IPS DF 6.9 (cell line): ENCODE measurements around the gene SERPINI1.

Experiments
- DNase-seq: peaks from one replicate; pipeline ENCODE4 v3.0.0-alpha.2; 2013; ENCODE audit warnings: low read depth, low spot score
- H3K27ac ChIP-seq: one replicate; pipeline ENCODE4 v1.5.1; 2013; ENCODE audit warnings: low read length, control low read depth
- H3K27me3 ChIP-seq: 2 replicates; pipeline ENCODE4 v1.6.1; 2013; ENCODE audit warnings: mild to moderate bottlenecking, low read length; ENCODE audit not compliant: control insufficient read depth, insufficient read depth
- H3K36me3 ChIP-seq: 2 replicates; pipeline ENCODE4 v1.6.1; 2013; ENCODE audit warnings: low read length; ENCODE audit not compliant: control insufficient read depth, insufficient read depth
- H3K4me1 ChIP-seq: 2 replicates; pipeline ENCODE4 v1.6.1; 2013; ENCODE audit warnings: low read length; ENCODE audit not compliant: control insufficient read depth, insufficient read depth
- H3K4me3 ChIP-seq: 2 replicates; pipeline ENCODE4 v1.5.1; 2013; ENCODE audit warnings: mild to moderate bottlenecking, low read length
- H3K9me3 ChIP-seq: 2 replicates; pipeline ENCODE4 v1.6.1; 2013; ENCODE audit warnings: low read length, inconsistent platforms; ENCODE audit not compliant: control insufficient read depth, insufficient read depth
- WGBS: extraction: QIAGEN DNeasy Blood & Tissue Kit; methylation state at CpG from one replicate; pipeline ENCODE4 v1.1.7; 2013; ENCODE audit warnings: mixed read lengths, missing lambda C conversion rate; ENCODE audit not compliant: insufficient read length, insufficient coverage; 5-methylcytosine and 5-hydroxymethylcytosine counted together

Gene SERPINI1

GRCh38 chr3:167733961-167734497 is 1.5 kb upstream of the SERPINI1 start:
- no CpG with 5 or more reads among the region's 12 CpGs for WGBS
- no peak for DNase-seq
- Histone ChIP-seq H3K4me1 (no peaks in the 10 kb centered on the region), H3K36me3 (no peaks in the 10 kb centered on the region), H3K27ac (no peak overlapping the region), H3K27me3 (no peaks in the 10 kb centered on the region), H3K9me3 (no peaks in the 10 kb centered on the region), H3K4me3 (peak overlapping the region; percentile 84; the same call in 1 of the 2 replicates)

- H3K9me3 ChIP-seq, result no peaks in the 10 kb centered on the region
- H3K4me1 ChIP-seq, result no peaks in the 10 kb centered on the region
- peak; percentile 96 for DNase-seq
- no peak within 1 kb of the TSS for H3K27ac ChIP-seq
- WGBS, result no CpG with 5 or more reads among the region's 49 CpGs
- no peaks in the 10 kb centered on the region for H3K36me3 ChIP-seq
- no peaks in the 10 kb centered on the region for H3K27me3 ChIP-seq
- peak within 1 kb of the TSS; percentile 84 for H3K4me3 ChIP-seq
These were observed 856 bp upstream of the SERPINI1 start, which contains the start of gene PDCD10 for GRCh38 chr3:167734498-167735232. PDCD10 (minus strand) TSS chr3:167734892; CDS start chr3:167720157, 14,735 bp downstream.

GRCh38 chr3:167736264-167736787 is 805 bp downstream of the SERPINI1 start:
- Histone ChIP-seq H3K4me1 (no peaks in the 10 kb centered on the region), H3K27me3 (no peaks in the 10 kb centered on the region), H3K4me3 (peak overlapping the region; percentile 80; the same call in 1 of the 2 replicates), H3K36me3 (no peaks in the 10 kb centered on the region), H3K9me3 (no peaks in the 10 kb centered on the region), H3K27ac (no peak overlapping the region)
- no peak for DNase-seq
- no CpG with 5 or more reads among the region's 7 CpGs for WGBS

GRCh38 chr3:167736997-167737396 is 1.5 kb downstream of the SERPINI1 start:
- Histone ChIP-seq H3K4me3 (no peak overlapping the region), H3K36me3 (no peaks in the 10 kb centered on the region), H3K27ac (no peak overlapping the region), H3K4me1 (no peaks in the 10 kb centered on the region), H3K9me3 (no peaks in the 10 kb centered on the region), H3K27me3 (no peaks in the 10 kb centered on the region)
- DNase-seq, result no peak
- WGBS, result no CpG with 5 or more reads among the region's 2 CpGs

- Histone ChIP-seq H3K27me3 (no peaks in the 10 kb centered on the region), H3K27ac (no peak overlapping the region), H3K36me3 (no peaks in the 10 kb centered on the region), H3K4me3 (no peak overlapping the region), H3K9me3 (no peaks in the 10 kb centered on the region), H3K4me1 (no peaks in the 10 kb centered on the region)
- no peak for DNase-seq
- WGBS, result no CpG with 5 or more reads among the region's 2 CpGs
These were observed 2.5 kb downstream of the SERPINI1 start for GRCh38 chr3:167738037-167738436.

- WGBS, result no CpG with 5 or more reads among the region's 4 CpGs
- no peaks in the 10 kb centered on the region for H3K27me3 ChIP-seq
- no peak overlapping the region for H3K27ac ChIP-seq
- H3K36me3 ChIP-seq, result no peaks in the 10 kb centered on the region
- no peak for DNase-seq
- H3K4me3 ChIP-seq, result no peak overlapping the region
- H3K4me1 ChIP-seq, result no peaks in the 10 kb centered on the region
- H3K9me3 ChIP-seq, result no peaks in the 10 kb centered on the region
These were observed 3.8 kb downstream of the SERPINI1 start for GRCh38 chr3:167739190-167739810.

GRCh38 chr3:167740961-167741587 is 5.6 kb downstream of the SERPINI1 start:
- Histone ChIP-seq H3K27ac (no peak overlapping the region), H3K36me3 (no peaks in the 10 kb centered on the region), H3K27me3 (no peaks in the 10 kb centered on the region), H3K4me1 (no peaks in the 10 kb centered on the region), H3K9me3 (no peaks in the 10 kb centered on the region), H3K4me3 (no peak overlapping the region)
- no CpG with 5 or more reads among the region's 2 CpGs for WGBS
- DNase-seq, result no peak

GRCh38 chr3:167742338-167742737 is 6.8 kb downstream of the SERPINI1 start:
- Histone ChIP-seq H3K4me3 (no peak overlapping the region), H3K9me3 (no peaks in the 10 kb centered on the region), H3K36me3 (no peaks in the 10 kb centered on the region), H3K4me1 (no peaks in the 10 kb centered on the region), H3K27me3 (no peaks in the 10 kb centered on the region), H3K27ac (no peak overlapping the region)
- no CpG with 5 or more reads among the region's 2 CpGs for WGBS
- DNase-seq, result no peak

GRCh38 chr3:167743799-167744198 is 8.3 kb downstream of the SERPINI1 start:
- Histone ChIP-seq H3K4me3 (no peak overlapping the region), H3K27me3 (no peaks in the 10 kb centered on the region), H3K9me3 (no peaks in the 10 kb centered on the region), H3K27ac (no peak overlapping the region), H3K4me1 (no peaks in the 10 kb centered on the region), H3K36me3 (no peaks in the 10 kb centered on the region)
- DNase-seq, result no peak
- WGBS, result no CpG with 5 or more reads among the region's 2 CpGs

- Histone ChIP-seq H3K9me3 (no peaks in the 10 kb centered on the region), H3K27ac (no peak overlapping the region), H3K27me3 (no peaks in the 10 kb centered on the region), H3K4me3 (no peak overlapping the region), H3K36me3 (no peaks in the 10 kb centered on the region), H3K4me1 (no peaks in the 10 kb centered on the region)
- no peak for DNase-seq
These were observed 13.7 kb downstream of the SERPINI1 start for GRCh38 chr3:167749209-167749608.
